Measurements from ENCODE around the gene CUL1. TPM values are rescaled to one million over a fixed set of nuclear protein-coding genes. Genes with fewer than 3 reads are reported as not detected.

CUL1 gene
- total RNA-seq, 2 donors from 2014 or later = 47.0 to 60.0 TPM

DNA sequence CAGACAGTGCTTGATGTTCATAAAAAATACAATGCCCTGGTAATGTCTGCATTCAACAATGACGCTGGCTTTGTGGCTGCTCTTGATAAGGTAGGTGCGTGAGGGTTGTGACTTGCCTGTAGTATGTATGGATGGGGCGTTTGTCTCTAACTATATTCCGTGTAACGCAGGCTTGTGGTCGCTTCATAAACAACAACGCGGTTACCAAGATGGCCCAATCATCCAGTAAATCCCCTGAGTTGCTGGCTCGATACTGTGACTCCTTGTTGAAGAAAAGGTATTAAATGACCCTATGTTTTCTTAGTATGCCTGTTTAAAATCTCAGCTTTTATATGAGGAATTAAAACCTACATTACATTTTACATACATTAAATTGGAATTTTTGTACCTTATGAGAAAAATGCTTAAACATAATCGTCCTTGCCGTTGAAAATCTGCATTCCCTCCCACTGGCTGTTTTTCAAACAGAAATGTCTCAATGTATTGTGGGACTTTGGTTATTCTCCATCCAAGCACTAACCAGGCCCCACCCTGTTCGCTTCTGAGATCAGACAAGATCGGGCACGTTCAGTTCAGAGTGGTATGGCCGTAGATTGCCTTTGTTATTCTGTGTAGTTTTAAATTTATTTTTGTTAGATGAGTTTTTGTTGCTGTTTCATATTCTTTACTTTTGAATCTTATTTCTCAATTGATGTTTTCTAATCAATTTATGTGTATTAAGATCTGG is 85.3 kb downstream of the CUL1 start:
- Histone ChIP-seq H3K9me3 (no peaks in the 10 kb centered on the region), H3K27ac (no peak overlapping the region), H3K36me3 (peaks cover 20% of the 10 kb centered on the region), H3K4me3 (no peak overlapping the region), H3K4me1 (ENCODE audit: control insufficient read depth in 1 of 2, low read depth in 2 of 2) (no peaks in the 10 kb centered on the region), H3K27me3 (replicated peaks; ENCODE audit: insufficient read depth) (no peaks in the 10 kb centered on the region)
- DNase-seq (ENCODE audit: low spot score) (no peak), ATAC-seq (ENCODE audit: insufficient number of reproducible peaks, low FRiP score, low read depth) (no peak)
- TF ChIP-seq, protein P1, sequence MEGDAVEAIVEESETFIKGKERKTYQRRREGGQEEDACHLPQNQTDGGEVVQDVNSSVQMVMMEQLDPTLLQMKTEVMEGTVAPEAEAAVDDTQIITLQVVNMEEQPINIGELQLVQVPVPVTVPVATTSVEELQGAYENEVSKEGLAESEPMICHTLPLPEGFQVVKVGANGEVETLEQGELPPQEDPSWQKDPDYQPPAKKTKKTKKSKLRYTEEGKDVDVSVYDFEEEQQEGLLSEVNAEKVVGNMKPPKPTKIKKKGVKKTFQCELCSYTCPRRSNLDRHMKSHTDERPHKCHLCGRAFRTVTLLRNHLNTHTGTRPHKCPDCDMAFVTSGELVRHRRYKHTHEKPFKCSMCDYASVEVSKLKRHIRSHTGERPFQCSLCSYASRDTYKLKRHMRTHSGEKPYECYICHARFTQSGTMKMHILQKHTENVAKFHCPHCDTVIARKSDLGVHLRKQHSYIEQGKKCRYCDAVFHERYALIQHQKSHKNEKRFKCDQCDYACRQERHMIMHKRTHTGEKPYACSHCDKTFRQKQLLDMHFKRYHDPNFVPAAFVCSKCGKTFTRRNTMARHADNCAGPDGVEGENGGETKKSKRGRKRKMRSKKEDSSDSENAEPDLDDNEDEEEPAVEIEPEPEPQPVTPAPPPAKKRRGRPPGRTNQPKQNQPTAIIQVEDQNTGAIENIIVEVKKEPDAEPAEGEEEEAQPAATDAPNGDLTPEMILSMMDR (IDR thresholded peaks at IDR 0.05) = no peak

DNA sequence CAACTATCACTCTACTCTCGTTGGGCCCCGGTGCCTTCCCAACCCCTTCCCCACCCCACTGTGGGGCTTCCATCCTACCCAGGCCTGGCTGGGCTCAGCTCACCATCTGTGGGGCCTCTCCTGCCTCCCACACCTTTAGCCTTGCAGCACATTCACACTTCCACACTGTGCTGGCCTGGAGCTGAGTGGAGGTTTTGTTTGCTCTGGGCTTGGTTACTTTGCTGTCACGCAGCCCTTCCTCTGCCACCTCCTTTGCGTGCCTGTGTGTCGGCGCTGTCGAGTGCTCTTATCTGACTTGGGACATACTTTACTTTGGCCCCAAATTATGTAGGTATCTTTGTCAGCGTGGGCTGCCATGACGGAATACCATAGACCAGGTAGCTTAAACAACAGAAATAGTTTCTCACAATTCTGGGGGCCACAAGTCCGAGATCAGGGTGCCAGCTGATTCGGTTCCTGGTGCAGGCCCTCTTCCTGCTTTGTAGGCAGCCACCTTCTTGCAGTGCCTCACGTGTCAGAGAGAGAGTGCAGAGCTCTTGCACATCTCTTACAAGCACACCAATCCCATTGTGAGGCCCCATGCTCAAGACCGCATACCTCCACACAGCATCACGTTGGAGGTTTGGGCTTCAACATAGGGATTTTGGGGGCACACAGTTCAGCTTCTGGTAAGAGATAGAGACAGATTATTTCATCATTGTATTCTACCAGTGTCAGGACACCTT is 89.0 kb downstream of the CUL1 start:
- Histone ChIP-seq H3K27ac (no peak overlapping the region), H3K36me3 (peaks cover 45% of the 10 kb centered on the region), H3K9me3 (no peaks in the 10 kb centered on the region), H3K27me3 (replicated peaks; ENCODE audit: insufficient read depth) (no peaks in the 10 kb centered on the region), H3K4me3 (no peak overlapping the region), H3K4me1 (ENCODE audit: control insufficient read depth in 1 of 2, low read depth in 2 of 2) (no peaks in the 10 kb centered on the region)
- ATAC-seq (ENCODE audit: insufficient number of reproducible peaks, low FRiP score, low read depth) (no peak), DNase-seq (ENCODE audit: low spot score) (no peak)
- TF ChIP-seq, protein P1 (IDR thresholded peaks at IDR 0.05) = no peak

DNA sequence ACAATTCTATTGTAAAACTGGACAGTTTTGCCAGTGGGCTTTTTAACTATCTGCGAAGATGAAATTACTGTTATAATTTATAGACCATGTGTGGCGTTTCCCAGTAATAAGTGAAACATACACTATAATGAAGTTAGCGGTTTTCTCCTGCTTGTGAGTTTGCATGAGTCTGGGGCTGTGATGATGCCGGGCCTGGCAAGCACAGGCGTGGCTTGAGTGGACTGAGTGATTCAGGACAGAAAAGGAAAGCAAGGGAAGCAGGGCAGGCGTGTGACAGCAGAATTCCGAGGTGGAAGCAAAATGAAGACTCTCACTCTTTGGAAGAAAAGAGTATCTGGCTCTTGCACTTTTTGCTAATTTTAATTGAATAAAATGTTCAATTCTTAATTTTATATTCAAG is 90.5 kb downstream of the CUL1 start:
- TF ChIP-seq, protein P1 (IDR thresholded peaks at IDR 0.05) = no peak
- Histone ChIP-seq H3K27ac (no peak overlapping the region), H3K4me1 (ENCODE audit: control insufficient read depth in 1 of 2, low read depth in 2 of 2) (no peaks in the 10 kb centered on the region), H3K36me3 (peaks cover 59% of the 10 kb centered on the region), H3K4me3 (no peak overlapping the region), H3K27me3 (replicated peaks; ENCODE audit: insufficient read depth) (no peaks in the 10 kb centered on the region), H3K9me3 (no peaks in the 10 kb centered on the region)
- DNase-seq (ENCODE audit: low spot score) = no peak
- ATAC-seq (ENCODE audit: insufficient number of reproducible peaks, low FRiP score, low read depth) = no peak

DNA sequence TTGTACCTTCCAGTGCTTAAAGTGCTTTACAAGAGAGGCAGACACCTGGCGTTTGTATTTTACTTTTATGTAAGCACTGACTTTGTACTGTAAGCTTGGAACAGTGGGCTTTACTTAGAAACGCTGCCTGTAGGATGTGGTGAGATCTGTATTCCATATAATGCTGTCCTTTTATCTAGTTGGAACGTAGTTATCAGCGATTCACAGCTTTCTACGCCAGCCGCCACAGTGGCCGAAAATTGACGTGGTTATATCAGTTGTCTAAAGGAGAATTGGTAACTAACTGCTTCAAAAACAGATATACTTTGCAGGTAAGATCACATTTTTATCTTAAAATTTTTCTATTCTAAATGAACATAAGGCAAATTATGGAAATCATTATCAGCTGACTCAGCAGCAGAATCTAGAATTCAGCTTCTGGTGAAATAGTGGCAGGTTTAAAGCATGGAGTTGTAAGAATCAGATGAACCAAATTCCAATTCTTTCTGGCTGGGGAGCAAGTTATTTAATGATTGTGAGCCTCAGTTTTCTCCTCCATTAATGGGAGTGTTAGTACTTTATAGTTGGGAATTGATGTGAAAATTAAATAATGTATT is 91.5 kb downstream of the CUL1 start:
- Histone ChIP-seq H3K4me1 (ENCODE audit: control insufficient read depth in 1 of 2, low read depth in 2 of 2) (no peaks in the 10 kb centered on the region), H3K9me3 (no peaks in the 10 kb centered on the region), H3K4me3 (no peak overlapping the region), H3K27me3 (replicated peaks; ENCODE audit: insufficient read depth) (no peaks in the 10 kb centered on the region), H3K27ac (no peak overlapping the region), H3K36me3 (peaks cover 68% of the 10 kb centered on the region)
- no peak for DNase-seq (ENCODE audit: low spot score)
- no peak for ATAC-seq (ENCODE audit: insufficient number of reproducible peaks, low FRiP score, low read depth)
- TF ChIP-seq, protein P1 (IDR thresholded peaks at IDR 0.05) = no peak

DNA sequence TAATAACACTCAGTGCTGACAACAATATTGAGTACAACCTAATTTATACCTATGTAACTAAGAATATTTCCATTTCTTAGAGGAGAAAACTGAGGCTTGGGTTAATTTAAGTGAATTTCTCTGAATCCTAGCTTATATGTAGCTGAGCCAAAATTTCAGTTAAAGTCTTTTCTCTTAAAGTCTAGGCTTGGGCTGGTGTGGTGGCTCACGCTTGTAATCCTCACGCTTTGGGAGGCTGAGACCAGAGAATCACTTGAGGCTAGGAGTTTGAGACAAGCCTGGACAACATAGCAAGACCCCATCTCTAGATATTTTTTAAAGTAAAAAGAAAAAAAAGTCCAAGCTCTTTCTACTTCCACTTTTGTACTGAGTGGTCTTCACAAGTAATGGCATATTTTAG is 92.1 kb downstream of the CUL1 start:
- ATAC-seq (ENCODE audit: insufficient number of reproducible peaks, low FRiP score, low read depth) (no peak), DNase-seq (ENCODE audit: low spot score) (no peak)
- TF ChIP-seq, protein P1 (IDR thresholded peaks at IDR 0.05) = no peak
- Histone ChIP-seq H3K4me3 (no peak overlapping the region), H3K27me3 (replicated peaks; ENCODE audit: insufficient read depth) (no peaks in the 10 kb centered on the region), H3K27ac (no peak overlapping the region), H3K36me3 (peaks cover 68% of the 10 kb centered on the region), H3K9me3 (no peaks in the 10 kb centered on the region), H3K4me1 (ENCODE audit: control insufficient read depth in 1 of 2, low read depth in 2 of 2) (no peaks in the 10 kb centered on the region)
